ENCODE measurements around the gene NRP2.

The NRP2 gene

DNA sequence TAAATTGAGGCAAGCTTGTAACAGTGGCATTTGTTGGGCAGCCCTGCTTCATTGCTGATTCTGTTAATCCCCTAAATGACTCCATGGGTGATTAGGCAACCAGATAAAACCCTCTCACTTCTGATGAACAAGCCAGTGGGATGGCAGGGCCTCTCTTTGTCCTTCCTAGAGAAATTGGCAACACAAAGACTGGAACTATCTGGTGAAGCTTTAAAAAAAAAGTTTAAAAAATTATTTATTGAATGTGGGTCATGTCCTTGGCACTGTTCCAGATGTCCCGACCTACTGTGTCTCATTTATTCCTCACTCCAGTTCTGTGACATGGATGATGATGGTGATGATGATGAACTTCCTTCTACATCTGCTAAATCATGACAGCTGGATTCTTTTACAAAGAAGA lies 30.8 kb downstream of the NRP2 start:
- FAIRE-seq, result no peak

DNA sequence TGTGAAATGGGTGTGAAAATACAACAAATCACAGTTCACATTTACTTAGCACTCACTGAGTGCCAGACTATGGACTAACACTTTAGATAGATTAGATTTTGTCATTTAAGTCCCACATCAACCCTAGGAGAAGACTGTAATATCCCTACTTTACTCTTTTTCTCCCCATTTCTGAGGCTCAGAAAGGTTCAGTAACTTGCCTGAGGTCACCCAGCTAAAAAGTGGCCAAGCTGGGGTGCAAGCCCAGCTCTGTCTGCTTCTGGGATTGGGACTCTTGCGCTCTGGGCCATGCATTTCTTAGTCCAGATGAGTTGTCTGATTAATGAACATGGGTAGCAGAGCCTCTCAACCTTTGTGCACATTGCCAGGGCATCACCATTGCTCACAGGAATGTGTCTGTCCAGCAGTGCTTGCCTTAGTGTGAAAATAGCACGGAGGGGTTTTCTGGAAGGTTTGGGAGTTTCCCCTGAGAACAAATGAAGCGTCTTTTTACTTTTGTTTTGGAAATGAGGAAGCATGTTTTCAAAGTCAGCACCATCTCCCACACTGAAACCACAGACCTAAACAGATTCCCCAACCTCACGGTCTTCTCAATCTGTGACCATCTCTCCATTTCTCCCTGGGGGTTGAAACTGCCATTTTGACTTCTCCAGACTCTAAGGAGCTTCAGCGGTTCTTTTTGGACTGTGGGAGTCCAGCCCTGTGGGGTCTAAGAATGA lies 31.9 kb downstream of the NRP2 start:
- FAIRE-seq, result no peak

DNA sequence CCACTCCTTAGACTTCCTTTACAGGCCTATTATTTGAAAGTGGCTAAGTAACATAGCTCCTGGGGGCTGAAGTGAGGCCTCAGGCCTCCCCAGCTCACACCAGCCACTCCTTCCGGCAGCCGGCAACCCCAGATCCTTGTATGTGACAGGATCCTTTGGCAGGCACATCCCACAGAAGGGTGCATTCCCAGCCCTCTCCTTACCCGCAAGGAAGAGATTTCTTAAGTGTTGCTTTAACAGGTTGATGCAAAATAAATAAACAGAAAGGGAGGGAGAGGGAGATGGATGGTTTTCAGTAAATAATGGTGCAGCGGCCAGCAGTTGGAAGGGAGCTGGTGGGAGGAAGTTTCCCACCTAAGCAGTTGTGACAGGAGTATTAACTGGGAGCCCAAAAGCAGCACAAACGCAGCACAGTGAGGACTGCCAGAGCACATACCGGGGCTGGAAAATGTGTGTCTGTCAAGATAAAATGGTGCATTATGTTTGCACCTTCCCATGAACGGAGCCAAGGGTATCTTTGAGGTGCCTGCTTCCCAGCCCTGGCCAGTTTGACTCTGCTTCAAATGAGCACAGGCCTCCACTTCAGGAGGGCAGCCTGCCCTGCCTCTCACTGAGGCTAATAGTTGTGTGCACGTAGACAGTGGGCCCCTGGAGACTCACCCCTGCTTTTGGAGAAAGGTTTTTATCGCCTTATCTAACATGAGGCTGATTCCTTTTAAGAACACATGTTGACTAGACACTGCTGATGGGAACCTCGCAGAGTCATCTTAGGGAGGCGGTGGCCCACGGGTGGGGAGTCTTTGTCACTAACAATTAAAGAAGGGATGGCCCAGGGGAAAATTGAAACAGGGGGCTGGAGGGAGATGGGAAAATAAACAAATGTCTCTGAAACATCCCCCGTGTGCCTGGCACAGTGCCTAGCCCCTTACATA lies 32.8 kb downstream of the NRP2 start:
- FAIRE-seq, result no peak

DNA sequence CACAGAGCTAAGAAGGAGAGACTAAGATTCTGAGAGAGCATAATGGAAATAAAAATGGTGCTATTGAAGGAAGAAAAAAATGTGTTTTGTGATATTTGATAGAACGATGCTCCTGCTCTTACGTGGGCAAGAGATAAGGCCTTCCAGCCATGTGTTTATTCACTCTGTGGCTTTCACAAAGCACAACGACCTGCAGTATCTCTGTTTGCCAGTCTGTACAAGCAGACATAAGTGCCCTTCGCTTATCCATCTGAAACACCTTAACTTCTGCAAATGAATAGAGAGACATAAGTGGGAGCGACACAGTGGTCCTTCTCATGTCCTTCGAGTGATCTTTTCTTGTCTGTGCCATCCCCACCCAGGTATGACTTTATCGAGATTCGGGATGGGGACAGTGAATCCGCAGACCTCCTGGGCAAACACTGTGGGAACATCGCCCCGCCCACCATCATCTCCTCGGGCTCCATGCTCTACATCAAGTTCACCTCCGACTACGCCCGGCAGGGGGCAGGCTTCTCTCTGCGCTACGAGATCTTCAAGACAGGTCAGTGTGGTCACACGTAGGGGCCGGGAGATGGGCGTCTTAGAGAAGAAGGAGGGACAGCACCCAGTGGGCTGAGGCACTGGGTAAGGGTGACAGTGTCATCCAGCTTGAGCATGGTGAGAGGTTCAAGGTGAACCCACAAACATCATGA lies 33.7 kb downstream of the NRP2 start:
- FAIRE-seq, result no peak

DNA sequence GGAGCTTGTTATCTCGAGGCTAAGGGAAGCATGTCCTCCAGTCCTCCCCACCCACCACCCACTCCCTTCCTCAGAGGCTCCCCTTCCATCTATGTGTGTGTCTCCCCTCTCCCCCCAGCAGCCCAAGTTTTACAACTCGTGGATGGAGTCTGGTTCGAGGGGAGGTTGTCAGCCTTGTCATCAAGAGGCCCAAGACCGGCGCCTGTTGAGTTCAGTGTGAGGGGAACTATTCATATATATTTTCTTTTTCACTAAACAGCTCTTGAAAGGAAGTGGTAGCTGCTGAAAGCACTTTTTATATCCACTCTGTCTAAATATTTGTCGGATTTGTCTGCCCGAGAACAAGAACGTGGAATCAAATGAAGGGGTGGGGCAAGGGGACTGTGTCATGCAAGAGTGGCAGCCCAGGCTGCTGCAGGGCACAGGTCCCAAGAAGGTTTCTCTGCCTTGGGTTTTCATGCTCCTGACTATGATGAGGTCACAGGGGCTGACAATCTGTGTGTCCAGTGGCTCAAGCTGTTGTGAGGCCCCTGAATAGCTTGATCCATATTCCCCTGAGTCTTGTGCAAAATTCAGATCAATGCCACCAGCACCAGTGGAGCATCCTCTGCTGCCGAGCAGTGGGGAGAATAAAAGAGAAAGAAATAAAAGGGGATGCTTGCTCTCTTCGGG lies 35.0 kb downstream of the NRP2 start:
- FAIRE-seq, result no peak

DNA sequence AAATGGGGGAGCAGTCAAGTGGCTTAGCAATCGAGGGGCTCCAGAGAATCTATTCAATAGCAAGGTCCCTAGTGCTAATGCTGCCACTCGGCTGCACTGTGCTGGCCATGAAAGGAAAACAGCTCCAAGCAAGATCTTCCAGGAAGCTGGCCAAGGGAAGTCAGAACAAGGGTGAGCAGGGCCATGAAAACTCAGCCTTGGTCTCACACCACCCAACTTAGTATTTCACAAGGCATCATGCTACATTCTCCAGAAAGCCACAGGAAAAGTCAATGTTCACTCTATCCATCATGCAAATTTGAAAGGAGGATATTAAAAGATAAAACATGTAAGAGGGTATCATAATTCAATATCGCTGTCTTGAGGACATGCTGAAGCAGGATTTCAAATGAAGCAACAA lies 35.7 kb downstream of the NRP2 start:
- FAIRE-seq, result no peak

DNA sequence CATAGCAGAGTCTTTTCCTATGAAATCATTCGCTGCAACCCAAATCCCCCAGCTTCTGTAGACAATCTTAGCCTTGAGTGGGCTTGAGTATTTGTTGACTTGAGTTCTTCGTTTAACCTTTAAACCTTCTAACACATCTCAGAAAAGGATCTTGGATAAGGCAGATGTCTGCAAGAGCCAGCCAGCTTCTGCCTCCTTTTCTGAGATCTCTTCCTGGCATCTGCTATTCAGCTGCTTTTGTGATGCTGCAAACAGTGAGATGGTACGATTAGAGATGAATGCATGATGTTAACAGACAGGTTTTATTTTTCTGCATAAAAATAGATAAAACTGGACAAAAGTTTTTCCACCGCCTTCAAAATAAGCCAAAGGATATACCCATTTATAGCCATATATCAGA lies 37.5 kb downstream of the NRP2 start:
- FAIRE-seq, result no peak

DNA sequence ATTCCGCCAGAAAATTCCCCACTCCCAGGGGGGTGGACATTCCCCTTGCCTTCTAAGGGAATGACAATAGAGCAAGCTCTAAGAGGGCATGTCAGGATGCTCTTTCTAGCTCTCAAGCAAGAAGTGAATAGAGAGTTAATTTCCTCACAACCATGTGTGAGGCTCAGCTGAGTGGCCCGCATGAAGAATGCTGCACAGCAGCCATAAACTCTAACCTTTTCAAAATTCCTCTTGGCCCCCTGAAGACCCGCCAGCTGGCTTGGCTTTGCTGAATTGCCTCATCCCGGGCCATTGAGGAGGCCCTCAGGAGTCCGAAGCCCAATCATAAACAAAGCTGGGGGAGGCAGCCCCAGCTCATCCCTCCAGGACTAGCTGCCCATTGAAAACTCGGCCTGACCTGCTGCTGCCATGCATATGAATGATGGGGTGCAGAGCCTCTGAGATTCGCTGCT lies 38.2 kb downstream of the NRP2 start:
- FAIRE-seq, result no peak

DNA sequence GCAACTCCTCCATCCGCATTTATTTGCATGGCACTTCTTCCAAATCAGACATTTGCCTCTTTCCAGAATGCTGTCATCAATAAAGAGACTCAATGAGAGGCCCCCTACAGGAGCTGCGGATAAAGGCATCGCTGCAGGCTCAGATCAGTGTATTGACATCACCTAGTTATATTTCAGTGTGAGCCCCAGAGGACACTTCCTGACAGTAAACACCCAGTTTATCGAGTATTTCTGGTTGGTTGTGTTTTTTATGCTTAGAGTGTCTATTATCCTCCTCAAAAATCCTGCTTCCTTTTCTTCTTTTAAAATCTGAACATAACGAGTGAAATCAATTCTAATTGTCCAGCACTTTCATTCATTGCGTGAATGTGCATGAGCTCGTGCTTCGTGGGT lies 38.8 kb downstream of the NRP2 start:
- FAIRE-seq, result no peak

DNA sequence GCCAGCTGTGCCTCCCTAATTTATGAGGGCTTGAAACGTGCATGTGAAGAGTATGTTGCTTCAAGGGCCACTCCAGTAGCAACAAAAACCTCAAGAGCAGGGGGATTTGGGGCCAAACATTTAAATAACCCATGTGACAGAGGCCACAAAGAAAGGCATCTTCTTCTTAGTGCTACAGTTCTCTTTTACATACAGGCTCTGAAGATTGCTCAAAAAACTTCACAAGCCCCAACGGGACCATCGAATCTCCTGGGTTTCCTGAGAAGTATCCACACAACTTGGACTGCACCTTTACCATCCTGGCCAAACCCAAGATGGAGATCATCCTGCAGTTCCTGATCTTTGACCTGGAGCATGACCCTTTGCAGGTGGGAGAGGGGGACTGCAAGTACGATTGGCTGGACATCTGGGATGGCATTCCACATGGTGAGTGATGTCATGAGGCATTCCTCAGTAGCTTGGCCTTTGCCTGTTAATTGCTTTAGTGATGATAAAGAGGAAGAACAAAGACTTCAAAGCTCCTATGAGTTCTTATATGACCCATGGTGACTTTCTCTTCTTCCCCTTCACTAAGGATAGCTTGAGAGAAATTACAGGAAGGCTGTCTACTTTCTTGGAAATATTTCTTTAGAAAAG lies 40.1 kb downstream of the NRP2 start:
- FAIRE-seq, result no peak

DNA sequence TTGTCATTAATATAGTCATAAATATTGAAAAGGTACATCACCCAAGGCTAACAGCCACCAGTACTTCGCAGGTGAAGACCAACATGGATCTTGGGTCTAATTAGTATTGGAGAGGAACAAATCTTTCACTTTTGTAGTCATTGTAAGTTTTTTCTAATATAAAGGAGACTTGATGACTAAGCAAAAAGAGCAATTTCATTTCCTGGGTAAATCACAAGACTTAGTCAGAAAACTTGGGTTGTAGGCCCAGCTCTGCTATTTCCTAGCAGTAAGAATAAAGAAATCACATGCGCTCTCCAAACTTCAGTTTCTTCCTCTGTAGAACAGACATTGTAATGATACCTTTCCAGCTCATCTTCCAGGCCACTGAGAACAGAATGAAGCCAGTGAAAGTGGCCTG lies 40.9 kb downstream of the NRP2 start:
- no peak for FAIRE-seq

DNA sequence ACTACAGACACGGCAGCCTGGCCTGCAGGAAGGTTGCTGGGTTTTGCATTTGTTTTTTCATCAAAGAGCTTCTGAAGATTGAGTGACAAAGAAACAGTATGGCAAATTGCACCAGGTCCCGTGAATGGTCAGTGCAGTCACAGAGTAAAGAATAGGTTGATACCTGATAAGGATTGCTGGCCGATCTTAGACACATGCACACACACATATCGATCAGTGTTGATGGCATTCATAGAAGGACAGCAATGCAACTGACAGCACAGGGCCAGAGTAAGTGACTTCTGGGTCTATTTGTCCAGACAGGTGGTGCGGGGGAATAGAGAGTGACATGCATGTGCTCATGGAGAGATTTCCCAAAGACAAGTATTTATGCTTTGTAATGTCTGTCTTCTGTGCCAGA lies 42.8 kb downstream of the NRP2 start:
- no peak for FAIRE-seq

DNA sequence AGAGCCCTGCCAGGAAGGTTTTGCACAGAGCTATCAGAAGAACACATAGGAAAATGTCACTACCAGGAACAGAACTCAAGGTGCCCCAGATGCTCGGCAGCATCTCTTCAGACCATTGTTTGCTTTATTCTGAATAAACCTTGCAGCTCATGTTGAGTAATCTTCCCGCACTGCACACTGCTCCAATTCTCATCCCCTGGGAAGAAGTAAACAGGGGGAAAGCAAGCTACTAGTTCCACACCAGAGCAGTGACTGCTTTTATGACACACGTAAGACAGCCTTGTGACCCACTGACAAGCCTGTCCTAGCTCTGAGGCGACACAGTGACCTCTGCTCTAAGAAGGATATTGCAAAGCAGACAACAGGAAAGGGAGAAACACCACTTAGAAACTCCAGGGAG lies 44.2 kb downstream of the NRP2 start:
- FAIRE-seq, result no peak

DNA sequence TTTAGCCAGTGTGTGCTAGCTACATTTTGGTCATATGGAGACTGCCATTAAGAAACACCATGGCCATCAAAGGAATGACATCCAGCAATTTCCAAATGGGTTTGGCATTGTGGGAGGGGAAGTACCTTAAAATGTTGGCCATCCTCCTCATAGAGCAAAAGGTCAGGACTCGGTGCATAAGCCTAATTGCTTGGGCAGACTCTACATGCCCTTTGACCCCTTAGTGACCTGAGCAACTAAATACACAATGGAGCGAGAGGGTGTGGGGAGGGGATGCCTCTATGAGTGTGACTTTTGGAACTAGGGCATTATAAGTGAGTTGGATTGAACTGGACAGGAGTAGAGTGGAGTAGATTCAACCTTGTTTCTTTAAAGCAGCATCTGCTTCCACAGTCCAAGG lies 44.9 kb downstream of the NRP2 start:
- no peak for FAIRE-seq

DNA sequence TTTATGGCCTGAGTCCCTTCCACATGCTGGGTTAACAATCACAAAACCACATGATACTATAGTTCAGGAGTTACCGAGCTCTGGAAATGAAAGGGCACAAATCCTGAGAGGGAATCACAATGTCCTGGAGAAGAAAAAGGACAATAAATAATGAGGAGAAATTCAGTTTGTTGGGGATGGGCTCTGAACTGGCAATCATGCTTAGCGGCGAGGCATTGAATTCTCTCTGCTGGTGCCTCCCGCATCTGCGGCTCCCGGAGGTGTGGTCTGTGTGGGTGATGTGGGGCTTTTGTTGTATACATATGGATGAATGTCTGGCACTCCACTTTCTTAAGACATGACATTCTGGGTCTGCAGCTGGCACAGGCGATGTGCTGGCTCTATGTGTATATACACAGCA lies 46.1 kb downstream of the NRP2 start:
- no peak for FAIRE-seq

DNA sequence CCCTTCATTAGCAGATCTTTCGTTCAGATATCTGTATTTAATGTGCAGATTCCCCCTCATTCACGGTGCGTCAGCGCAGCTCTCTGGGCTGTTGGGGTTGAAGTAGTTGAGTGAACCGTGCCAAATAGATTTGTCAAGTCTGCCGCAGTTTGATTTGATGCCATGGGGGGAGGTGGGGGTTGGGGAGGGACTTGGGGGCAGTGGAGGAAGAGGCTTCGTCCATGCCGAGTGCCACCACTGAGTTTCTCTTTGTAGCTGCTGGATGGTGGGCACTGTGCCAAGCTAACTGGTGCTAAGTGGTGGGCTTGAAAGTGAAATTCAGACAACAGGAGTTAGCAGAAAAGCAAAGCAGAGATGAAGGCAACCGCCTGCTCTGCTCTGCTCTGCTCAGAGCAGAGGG lies 47.9 kb downstream of the NRP2 start:
- no peak for FAIRE-seq

DNA sequence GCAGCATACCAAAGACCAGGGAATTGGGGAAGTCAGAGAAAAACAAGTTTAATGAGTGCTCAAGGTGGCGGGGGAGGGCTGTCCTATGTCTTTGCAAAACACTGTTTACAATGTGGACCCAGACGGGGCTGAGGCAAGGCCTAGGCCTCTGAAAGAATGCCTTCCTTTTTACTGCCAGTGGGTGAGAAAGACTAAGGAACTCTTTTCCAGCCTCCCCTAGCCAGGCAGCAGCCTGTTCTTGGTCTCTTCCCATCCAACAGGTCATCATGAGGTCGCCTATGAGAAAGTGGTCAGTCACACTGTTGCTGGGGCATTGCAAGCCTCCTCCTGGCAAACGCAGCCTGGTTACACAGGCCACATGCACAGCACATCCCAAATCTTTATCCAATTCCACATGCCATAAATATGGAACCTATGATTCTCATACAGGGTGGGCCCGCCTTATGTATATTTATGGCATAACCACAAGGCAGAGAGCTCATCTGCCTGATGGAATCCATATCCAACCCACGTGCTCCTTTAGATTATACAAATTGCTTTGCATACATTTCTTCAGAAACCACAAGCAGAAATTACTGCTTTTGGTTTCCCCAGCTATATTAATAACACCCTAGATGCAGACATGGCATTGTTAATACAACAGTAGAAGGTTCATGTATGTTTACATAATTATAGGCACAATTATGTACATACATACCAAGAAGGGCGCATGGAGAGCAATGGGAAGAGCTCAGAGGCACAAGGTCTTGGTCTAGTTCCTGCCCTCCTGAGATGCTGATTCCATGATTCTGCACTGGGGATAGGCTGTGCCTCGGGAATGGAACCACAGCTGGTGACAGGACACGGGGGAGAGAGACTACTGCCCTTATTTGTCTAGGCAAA lies 48.6 kb downstream of the NRP2 start:
- FAIRE-seq, result no peak

DNA sequence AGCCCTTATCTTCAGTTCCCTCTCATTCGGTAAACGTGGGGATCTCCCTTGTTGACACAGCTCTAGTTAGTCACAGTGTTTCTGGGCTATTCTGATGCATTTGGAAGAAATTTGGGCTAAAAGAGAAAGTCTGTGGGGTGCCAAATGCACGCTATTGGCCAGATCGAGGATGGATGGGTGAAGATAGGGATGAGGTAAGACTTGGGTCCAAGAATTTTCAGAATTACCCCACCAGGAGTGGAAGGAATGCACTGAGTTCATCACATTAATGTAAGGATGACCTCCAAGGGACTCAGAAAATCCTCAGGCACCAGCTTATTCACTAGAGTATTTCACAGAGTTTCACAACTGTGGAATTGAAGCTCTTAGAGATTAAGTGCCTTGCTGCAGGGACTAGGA lies 49.3 kb downstream of the NRP2 start:
- FAIRE-seq, result peak; percentile 33

DNA sequence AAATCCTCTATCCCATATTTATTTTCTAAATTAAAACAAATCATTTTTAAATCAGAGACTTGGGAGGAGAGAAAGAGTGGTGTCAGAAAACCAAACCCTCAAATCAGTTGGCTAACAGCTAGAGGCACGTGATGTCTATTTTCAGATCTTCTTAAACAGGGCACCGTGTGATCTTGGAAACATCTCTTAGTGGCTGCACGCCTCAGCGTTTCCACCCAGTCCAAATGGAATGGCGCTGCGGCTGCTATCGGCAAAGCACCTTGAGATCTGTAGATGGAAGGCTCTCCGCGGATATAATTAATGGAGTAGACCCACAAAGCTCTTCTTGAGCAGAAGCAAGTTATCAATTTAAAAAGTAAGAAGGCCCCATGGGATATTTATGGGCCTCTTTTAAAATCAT lies 50.0 kb downstream of the NRP2 start:
- no peak for FAIRE-seq

DNA sequence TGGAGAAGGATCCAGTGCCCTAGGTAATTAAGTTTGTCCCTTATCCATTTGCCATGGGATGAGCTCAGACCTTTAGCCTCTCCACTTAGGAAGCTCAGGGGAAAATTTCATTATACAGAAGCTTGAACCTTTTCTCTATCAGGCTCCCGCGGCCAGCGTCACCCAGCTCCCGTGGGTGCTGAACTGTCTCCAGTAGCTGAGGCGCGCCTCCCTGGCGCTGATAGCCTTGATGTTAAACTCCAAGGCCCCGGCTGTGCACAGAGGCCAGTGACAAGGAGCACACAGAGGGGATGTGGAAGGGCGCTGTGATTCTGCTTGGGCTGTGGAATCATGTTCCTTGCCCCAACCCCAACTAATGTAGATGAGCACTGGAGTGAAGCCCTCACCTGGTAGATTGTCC lies 50.8 kb downstream of the NRP2 start:
- no peak for FAIRE-seq

DNA sequence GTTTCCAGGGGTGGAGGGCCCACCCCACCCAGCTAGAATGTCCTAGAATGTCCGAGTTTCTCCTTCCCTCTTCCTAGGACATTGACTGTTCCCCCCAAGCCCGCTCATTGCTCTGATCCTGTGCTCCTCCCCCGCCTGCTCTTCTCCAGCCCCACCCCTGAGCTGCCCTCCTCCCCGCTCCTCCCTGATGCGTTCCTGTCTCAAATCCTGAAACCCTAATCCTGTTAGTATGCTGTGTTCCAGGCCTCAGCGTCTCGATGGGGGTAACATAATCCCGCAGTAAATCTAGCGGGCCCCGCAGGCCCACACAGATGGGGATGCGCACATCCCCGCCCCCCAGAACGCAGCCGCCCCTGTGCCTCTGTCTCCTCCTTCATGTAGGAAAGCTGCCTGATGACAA lies 51.3 kb downstream of the NRP2 start:
- FAIRE-seq, result no peak

Measured in islet of Langerhans (tissue), 1 donor.